WTC11 (cell line): ENCODE measurements around the gene SLN. TPM values are rescaled to one million over a fixed set of nuclear protein-coding genes. Genes with fewer than 3 reads are reported as not detected.

Experiments
- ATAC-seq: fragments of 200-7000 bp; cut with Tn5 transposase; 2 replicates; pipeline ENCODE4 v1.10.0; 2021; ENCODE audit warnings: mild to moderate bottlenecking, moderate library complexity
- CTCF ChIA-PET: fragments of 300-600 bp; sonication (Branson Sonifier 250); formaldehyde crosslinking; loops from one replicate; lab custom pipeline; 2021; ENCODE audit warnings: antibody characterized with exemption; lab: Charles Lee
- POLR2A ChIA-PET: fragments of 350-600 bp; sonication (Branson Sonifier 250); formaldehyde crosslinking; loops from one replicate; lab custom pipeline; 2021; ENCODE audit warnings: antibody characterized with exemption; lab: Charles Lee
- DNase-seq: peaks from one replicate; pipeline ENCODE4 v3.0.0; 2021; ENCODE audit warnings: low spot score
- H3K27ac Mint-ChIP-seq: 2 replicates; pipeline ENCODE4 v1.8.0; 2021; ENCODE audit warnings: mixed read lengths
- H3K27me3 Mint-ChIP-seq: 2 replicates; pipeline ENCODE4 v1.8.0; 2021; ENCODE audit warnings: low read depth, mild to moderate bottlenecking, moderate library complexity, mixed read lengths
- H3K36me3 Mint-ChIP-seq: 2 replicates; pipeline ENCODE4 v1.8.0; 2021; ENCODE audit warnings: mixed read lengths
- H3K4me1 Mint-ChIP-seq: 2 replicates; pipeline ENCODE4 v1.8.0; 2022; ENCODE audit warnings: mixed read lengths
- H3K4me3 Mint-ChIP-seq: 2 replicates; pipeline ENCODE4 v1.8.0; 2021; ENCODE audit warnings: mild to moderate bottlenecking, moderate library complexity, mixed read lengths
- H3K9me3 Mint-ChIP-seq: 2 replicates; pipeline ENCODE4 v1.8.0; 2021; ENCODE audit warnings: mixed read lengths
- AFF4 ChIP-seq: sonication (generic); formaldehyde crosslinking; IDR thresholded peaks from 2 replicates; pipeline ENCODE4 v1.8.1; 2023; ENCODE audit warnings: mild to moderate bottlenecking, missing genetic modification reagents, borderline replicate concordance
- ATF1 ChIP-seq: sonication (generic); formaldehyde crosslinking; IDR thresholded peaks from 2 replicates; pipeline ENCODE4 v1.8.1; 2023; ENCODE audit warnings: mild to moderate bottlenecking, moderate library complexity, missing genetic modification reagents
- ELF4 ChIP-seq: sonication (generic); formaldehyde crosslinking; IDR thresholded peaks from 2 replicates; pipeline ENCODE4 v1.8.1; 2022; ENCODE audit warnings: low read depth, mild to moderate bottlenecking, moderate library complexity, missing genetic modification reagents
- FOXK1 ChIP-seq: sonication (generic); formaldehyde crosslinking; IDR thresholded peaks from 2 replicates; pipeline ENCODE4 v1.8.0; 2022; ENCODE audit warnings: mild to moderate bottlenecking, moderate library complexity, missing genetic modification reagents
- KAT7 ChIP-seq: sonication (generic); formaldehyde crosslinking; IDR thresholded peaks from 2 replicates; pipeline ENCODE4 v1.8.1; 2023; ENCODE audit warnings: missing genetic modification reagents, mild to moderate bottlenecking, borderline replicate concordance
- NFYB ChIP-seq: sonication (generic); formaldehyde crosslinking; conservative IDR thresholded peaks from 2 replicates; pipeline ENCODE4 v1.8.0; 2022; ENCODE audit warnings: low read depth, missing genetic modification reagents
- NR1H2 ChIP-seq: sonication (generic); formaldehyde crosslinking; IDR thresholded peaks from 2 replicates; pipeline ENCODE4 v1.9.0; 2021; ENCODE audit warnings: mild to moderate bottlenecking, moderate library complexity, missing genetic modification reagents
- OVOL2 ChIP-seq: fragments of 250-450 bp; sonication (Bioruptor Pico); IDR thresholded peaks from 2 replicates; pipeline ENCODE4 v1.9.0; 2021; ENCODE audit warnings: mild to moderate bottlenecking, borderline replicate concordance
- PRRX2 ChIP-seq: fragments of 250-450 bp; sonication (Bioruptor Pico); IDR thresholded peaks from 2 replicates; pipeline ENCODE4 v1.8.0; 2021; ENCODE audit warnings: mild to moderate bottlenecking
- STAT6 ChIP-seq: sonication (generic); formaldehyde crosslinking; conservative IDR thresholded peaks from 2 replicates; pipeline ENCODE4 v1.8.1; 2023; ENCODE audit warnings: mild to moderate bottlenecking, low read depth, missing genetic modification reagents, moderate library complexity
- TP53 ChIP-seq: sonication (generic); formaldehyde crosslinking; IDR thresholded peaks from 2 replicates; pipeline ENCODE4 v1.8.1; 2023; ENCODE audit warnings: mild to moderate bottlenecking, missing genetic modification reagents
- USF1 ChIP-seq: sonication (generic); formaldehyde crosslinking; IDR thresholded peaks from 2 replicates; pipeline ENCODE4 v1.8.0; 2022; ENCODE audit warnings: mild to moderate bottlenecking, missing genetic modification reagents
- ZBTB21 ChIP-seq: sonication (generic); formaldehyde crosslinking; IDR thresholded peaks from 2 replicates; pipeline ENCODE4 v1.8.1; 2023; ENCODE audit warnings: mild to moderate bottlenecking, missing genetic modification reagents, borderline replicate concordance
- ZBTB43 ChIP-seq: sonication (generic); formaldehyde crosslinking; IDR thresholded peaks from 2 replicates; pipeline ENCODE4 v1.8.1; 2023; ENCODE audit warnings: mild to moderate bottlenecking, missing genetic modification reagents
- ZNF416 ChIP-seq: fragments of 250-450 bp; sonication (Bioruptor Pico); IDR thresholded peaks from 2 replicates; pipeline ENCODE4 v1.9.0; 2021; ENCODE audit warnings: mild to moderate bottlenecking, inconsistent platforms
- ZNF423 ChIP-seq: fragments of 250-450 bp; sonication (Bioruptor Pico); IDR thresholded peaks from 2 replicates; pipeline ENCODE4 v2.1.2; 2022; ENCODE audit warnings: mild to moderate bottlenecking, moderate library complexity
- total RNA-seq: library from RNA; stranded (reverse); gene quantifications from 3 replicates; pipeline ENCODE4 v1.2.3, GENCODE V29; 2021

SLN gene
- total RNA-seq, 1 experiment from 2014 or later: not detected

- Mint-ChIP-seq H3K36me3 (no peaks in the 10 kb centered on the region), H3K4me1 (peaks cover 28% of the 10 kb centered on the region), H3K4me3 (no peak overlapping the region), H3K27ac (no peak overlapping the region), H3K27me3 (no peaks in the 10 kb centered on the region; the same call in 1 of the 2 replicates), H3K9me3 (no peaks in the 10 kb centered on the region)
- ATAC-seq: no peak
- TF ChIP-seq PRRX2 (CRISPR knock-in tag) (no peak), FOXK1 (CRISPR knock-in tag) (no peak), TP53 (no peak), KAT7 (CRISPR knock-in tag) (no peak), ZBTB21 (CRISPR knock-in tag) (no peak), OVOL2 (CRISPR knock-in tag) (no peak)
- no peak for DNase-seq
- POLR2A ChIA-PET: no interaction called here
- CTCF ChIA-PET: interaction anchor here (1.2 to 3.4 kb wide), 2 partner anchors 13 to 106 kb away, joined by 3 to 11 read pairs; no protein-coding TSS in a partner anchor
Observed at GRCh38 chr11:107665018-107665417, 46.8 kb downstream of the SLN start.

GRCh38 chr11:107661656-107662055 is 50.2 kb downstream of the SLN start:
- Mint-ChIP-seq H3K27ac (no peak overlapping the region), H3K4me3 (no peak overlapping the region), H3K27me3 (no peaks in the 10 kb centered on the region; the same call in 1 of the 2 replicates), H3K9me3 (no peaks in the 10 kb centered on the region), H3K36me3 (no peaks in the 10 kb centered on the region), H3K4me1 (peaks cover 23% of the 10 kb centered on the region)
- TF ChIP-seq ATF1 (CRISPR knock-in tag): no peak
- TF ChIP-seq USF1: no peak
- no peak for TF ChIP-seq ZBTB43 (CRISPR knock-in tag)
- no peak for TF ChIP-seq AFF4 (CRISPR knock-in tag)
- TF ChIP-seq STAT6 (CRISPR knock-in tag): no peak
- TF ChIP-seq ZNF416 (CRISPR knock-in tag): no peak
- TF ChIP-seq NR1H2 (CRISPR knock-in tag): no peak
- no peak for TF ChIP-seq ELF4 (CRISPR knock-in tag)
- TF ChIP-seq NFYB (CRISPR knock-in tag): no peak
- TF ChIP-seq ZNF423 (CRISPR knock-in tag): no peak
- ChIA-PET POLR2A (no interaction called here), CTCF (no interaction called here)
- no peak for DNase-seq
- ATAC-seq: no peak
